ENCODE results near the gene TSPAN18. TPM values are rescaled to one million over a fixed set of nuclear protein-coding genes. Genes with fewer than 3 reads are reported as not detected.

Gene TSPAN18
- total RNA-seq, 1 experiment from 2014 or later = 21.3 TPM

- H3K27me3 ChIP-seq (ENCODE audit: control insufficient read depth, insufficient read depth, low read length) = no peaks in the 10 kb centered on the region
- ATAC-seq (no peak), DNase-seq (ENCODE audit: low read depth, low spot score) (no peak)
- BruUV-seq (replicated peaks) = no TSS peak
- ChIA-PET POLR2A (no interaction called here), CTCF (interaction anchor here (1.4 kb wide), 1 partner anchor 135 kb away, joined by 5 read pairs; no protein-coding TSS in a partner anchor)
- no peak overlapping the region for H3K27ac ChIP-seq (ENCODE audit: low read length)
- in situ Hi-C loops (cut with HindIII; ENCODE audit: low pct_unique_long_range_greater_than_20kb, low sequenced_read_pairs) = no loop called here
- no peaks in the 10 kb centered on the region for H3K9me3 ChIP-seq (ENCODE audit: control insufficient read depth, insufficient read depth, low read depth, low read length)
- peaks cover 7% of the 10 kb centered on the region for H3K4me1 ChIP-seq (ENCODE audit: control insufficient read depth, insufficient read depth, low read length)
- H3K36me3 ChIP-seq (ENCODE audit: control insufficient read depth, insufficient read depth, low read length) = no peaks in the 10 kb centered on the region
- H3K4me3 ChIP-seq (ENCODE audit: low read depth in 2 of 2, low read length in 2 of 2) = no peak overlapping the region
- intact Hi-C loops (cut with micrococcal nuclease; ENCODE audit: unreplicated experiment) = loop anchor here (5.0 kb wide), 1 partner anchor 49 kb away; the partner anchor contains the start of gene TSPAN18
- TF ChIP-seq CTCF (IDR thresholded peaks at IDR 0.05) = no peak
- no peak for TF ChIP-seq POLR2AphosphoS5 (IDR thresholded peaks at IDR 0.05; ENCODE audit: low read depth, low read length)
- no peak for TF ChIP-seq REST (IDR thresholded peaks at IDR 0.05; ENCODE audit: insufficient read depth in 1 of 2, low read depth in 2 of 2, low read length in 1 of 2)
- TF ChIP-seq SIN3A (IDR thresholded peaks at IDR 0.05; ENCODE audit: borderline replicate concordance, insufficient read depth, low read depth, low read length) = no peak
Observed at GRCh38 chr11:44776551-44777208, 49.9 kb downstream of the TSPAN18 start.

- Histone ChIP-seq H3K27me3 (ENCODE audit: control insufficient read depth, insufficient read depth, low read length) (no peaks in the 10 kb centered on the region), H3K27ac (ENCODE audit: low read length) (no peak overlapping the region), H3K36me3 (ENCODE audit: control insufficient read depth, insufficient read depth, low read length) (no peaks in the 10 kb centered on the region), H3K4me1 (ENCODE audit: control insufficient read depth, insufficient read depth, low read length) (peaks cover 7% of the 10 kb centered on the region), H3K4me3 (ENCODE audit: low read depth in 2 of 2, low read length in 2 of 2) (no peak overlapping the region), H3K9me3 (ENCODE audit: control insufficient read depth, insufficient read depth, low read depth, low read length) (no peaks in the 10 kb centered on the region)
- in situ Hi-C loops (cut with HindIII; ENCODE audit: low pct_unique_long_range_greater_than_20kb, low sequenced_read_pairs) = no loop called here
- DNase-seq (ENCODE audit: low read depth, low spot score) (no peak), ATAC-seq (no peak)
- ChIA-PET CTCF (no interaction called here), POLR2A (no interaction called here)
- TF ChIP-seq SIN3A (IDR thresholded peaks at IDR 0.05; ENCODE audit: borderline replicate concordance, insufficient read depth, low read depth, low read length) (no peak), TCF7L2 (IDR thresholded peaks at IDR 0.05; ENCODE audit: low read depth, low read length) (no peak), CTCF (IDR thresholded peaks at IDR 0.05) (no peak), POLR2AphosphoS5 (IDR thresholded peaks at IDR 0.05; ENCODE audit: low read depth, low read length) (no peak), REST (IDR thresholded peaks at IDR 0.05; ENCODE audit: insufficient read depth in 1 of 2, low read depth in 2 of 2, low read length in 1 of 2) (no peak)
- intact Hi-C loops (cut with micrococcal nuclease; ENCODE audit: unreplicated experiment) = loop anchor here (5.0 kb wide), 1 partner anchor 50 kb away; the partner anchor contains the start of gene TSPAN18
- BruUV-seq (replicated peaks) = no TSS peak
Observed at GRCh38 chr11:44777209-44778194, 50.7 kb downstream of the TSPAN18 start.

All from Panc1 (cell line).